Measurements from ENCODE around the gene REV1.
"Not testable (repeated sequence)": the region's sequence is repeated elsewhere in the genome, so short reads cannot be mapped to it uniquely, and the experiment has no call there.

REV1 gene

GRCh38 chr2:99475095-99475494 lies 14.7 kb downstream of the REV1 start:
- not testable (repeated sequence) for H3K4me1 ChIP-seq (ENCODE audit: control insufficient read depth, insufficient read depth, low read length); H3K9me3 ChIP-seq (ENCODE audit: control insufficient read depth, low read length); H3K27ac ChIP-seq (ENCODE audit: insufficient read depth, low read depth, low read length, poor library complexity, severe bottlenecking); H3K36me3 ChIP-seq (ENCODE audit: control insufficient read depth, insufficient read depth, low read length); H3K4me3 ChIP-seq (ENCODE audit: insufficient read depth, low read depth, low read length); H3K27me3 ChIP-seq (ENCODE audit: control insufficient read depth, insufficient read depth, low read length, poor library complexity, severe bottlenecking)
- WGBS, 2 experiments = 92 to 95% methylated on average over 4 of the region's 4 CpGs

- WGBS, 2 experiments = 85 to 100% methylated on average over 1 to 2 of the region's 2 CpGs
- Histone ChIP-seq H3K27me3 (ENCODE audit: control insufficient read depth, insufficient read depth, low read length, poor library complexity, severe bottlenecking) (no peaks in the 10 kb centered on the region), H3K9me3 (ENCODE audit: control insufficient read depth, low read length) (peaks cover 4% of the 10 kb centered on the region), H3K4me1 (ENCODE audit: control insufficient read depth, insufficient read depth, low read length) (no peaks in the 10 kb centered on the region), H3K27ac (ENCODE audit: insufficient read depth, low read depth, low read length, poor library complexity, severe bottlenecking) (no peak overlapping the region), H3K4me3 (ENCODE audit: insufficient read depth, low read depth, low read length) (no peak overlapping the region), H3K36me3 (ENCODE audit: control insufficient read depth, insufficient read depth, low read length) (no peaks in the 10 kb centered on the region)
These were observed 16.2 kb downstream of the REV1 start for GRCh38 chr2:99473518-99474083.

GRCh38 chr2:99472600-99472960 lies 17.2 kb downstream of the REV1 start:
- H3K27ac ChIP-seq (ENCODE audit: insufficient read depth, low read depth, low read length, poor library complexity, severe bottlenecking) = no peak overlapping the region
- no peaks in the 10 kb centered on the region for H3K36me3 ChIP-seq (ENCODE audit: control insufficient read depth, insufficient read depth, low read length)
- WGBS, 2 experiments = 91 to 96% methylated on average over 1 of the region's 1 CpG
- H3K4me3 ChIP-seq (ENCODE audit: insufficient read depth, low read depth, low read length) = no peak overlapping the region
- no peaks in the 10 kb centered on the region for H3K27me3 ChIP-seq (ENCODE audit: control insufficient read depth, insufficient read depth, low read length, poor library complexity, severe bottlenecking)
- H3K4me1 ChIP-seq (ENCODE audit: control insufficient read depth, insufficient read depth, low read length) = no peaks in the 10 kb centered on the region
- H3K9me3 ChIP-seq (ENCODE audit: control insufficient read depth, low read length) = peaks cover 4% of the 10 kb centered on the region

- H3K27me3 ChIP-seq (ENCODE audit: control insufficient read depth, insufficient read depth, low read length, poor library complexity, severe bottlenecking) = no peaks in the 10 kb centered on the region
- H3K4me3 ChIP-seq (ENCODE audit: insufficient read depth, low read depth, low read length) = no peak overlapping the region
- 84 to 89% methylated on average over 4 to 7 of the region's 7 CpGs for WGBS, 2 experiments
- H3K9me3 ChIP-seq (ENCODE audit: control insufficient read depth, low read length) = peaks cover 4% of the 10 kb centered on the region
- H3K4me1 ChIP-seq (ENCODE audit: control insufficient read depth, insufficient read depth, low read length) = no peaks in the 10 kb centered on the region
- H3K36me3 ChIP-seq (ENCODE audit: control insufficient read depth, insufficient read depth, low read length) = no peaks in the 10 kb centered on the region
- H3K27ac ChIP-seq (ENCODE audit: insufficient read depth, low read depth, low read length, poor library complexity, severe bottlenecking) = no peak overlapping the region
These were observed 17.9 kb downstream of the REV1 start for GRCh38 chr2:99471654-99472599.

- H3K9me3 ChIP-seq (ENCODE audit: control insufficient read depth, low read length) = peaks cover 4% of the 10 kb centered on the region
- H3K36me3 ChIP-seq (ENCODE audit: control insufficient read depth, insufficient read depth, low read length) = no peaks in the 10 kb centered on the region
- no peaks in the 10 kb centered on the region for H3K27me3 ChIP-seq (ENCODE audit: control insufficient read depth, insufficient read depth, low read length, poor library complexity, severe bottlenecking)
- no peak overlapping the region for H3K4me3 ChIP-seq (ENCODE audit: insufficient read depth, low read depth, low read length)
- H3K27ac ChIP-seq (ENCODE audit: insufficient read depth, low read depth, low read length, poor library complexity, severe bottlenecking) = no peak overlapping the region
- no peaks in the 10 kb centered on the region for H3K4me1 ChIP-seq (ENCODE audit: control insufficient read depth, insufficient read depth, low read length)
These were observed 18.9 kb downstream of the REV1 start for GRCh38 chr2:99470957-99471356.

GRCh38 chr2:99470459-99470858 lies 19.4 kb downstream of the REV1 start:
- WGBS, 2 experiments = 95 to 98% methylated on average over 8 of the region's 8 CpGs
- not testable (repeated sequence) for H3K4me1 ChIP-seq (ENCODE audit: control insufficient read depth, insufficient read depth, low read length); H3K27ac ChIP-seq (ENCODE audit: insufficient read depth, low read depth, low read length, poor library complexity, severe bottlenecking); H3K9me3 ChIP-seq (ENCODE audit: control insufficient read depth, low read length); H3K4me3 ChIP-seq (ENCODE audit: insufficient read depth, low read depth, low read length); H3K27me3 ChIP-seq (ENCODE audit: control insufficient read depth, insufficient read depth, low read length, poor library complexity, severe bottlenecking); H3K36me3 ChIP-seq (ENCODE audit: control insufficient read depth, insufficient read depth, low read length)

DNA sequence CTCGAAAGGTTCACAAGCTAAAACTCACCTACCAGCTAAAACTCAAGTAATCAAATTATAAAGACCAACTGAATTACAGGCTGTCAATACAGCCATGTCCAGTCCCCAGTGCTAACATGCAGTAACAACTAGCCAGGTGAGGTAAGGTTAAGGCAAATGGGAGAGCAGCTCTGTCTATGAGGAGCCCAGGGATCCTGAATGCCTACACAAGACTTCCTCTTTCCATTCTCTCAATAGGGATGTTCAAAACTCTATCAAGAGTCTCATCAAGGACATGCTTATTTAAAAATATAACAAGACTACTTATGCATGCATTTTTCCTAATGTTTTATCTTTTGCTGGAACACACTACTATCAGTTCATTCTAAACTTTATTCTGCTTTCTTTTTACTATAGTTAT lies 20.4 kb downstream of the REV1 start:
- H3K36me3 ChIP-seq (ENCODE audit: control insufficient read depth, insufficient read depth, low read length) = no peaks in the 10 kb centered on the region
- H3K9me3 ChIP-seq (ENCODE audit: control insufficient read depth, low read length) = peaks cover 4% of the 10 kb centered on the region
- 97 to 100% methylated on average over 1 of the region's 1 CpG for WGBS, 2 experiments
- no peaks in the 10 kb centered on the region for H3K4me1 ChIP-seq (ENCODE audit: control insufficient read depth, insufficient read depth, low read length)
- no peaks in the 10 kb centered on the region for H3K27me3 ChIP-seq (ENCODE audit: control insufficient read depth, insufficient read depth, low read length, poor library complexity, severe bottlenecking)
- H3K4me3 ChIP-seq (ENCODE audit: insufficient read depth, low read depth, low read length) = no peak overlapping the region
- no peak overlapping the region for H3K27ac ChIP-seq (ENCODE audit: insufficient read depth, low read depth, low read length, poor library complexity, severe bottlenecking)

GRCh38 chr2:99468155-99468554 lies 21.7 kb downstream of the REV1 start:
- no peaks in the 10 kb centered on the region for H3K36me3 ChIP-seq (ENCODE audit: control insufficient read depth, insufficient read depth, low read length)
- WGBS, 2 experiments = 91 to 92% methylated on average over 4 of the region's 4 CpGs

DNA sequence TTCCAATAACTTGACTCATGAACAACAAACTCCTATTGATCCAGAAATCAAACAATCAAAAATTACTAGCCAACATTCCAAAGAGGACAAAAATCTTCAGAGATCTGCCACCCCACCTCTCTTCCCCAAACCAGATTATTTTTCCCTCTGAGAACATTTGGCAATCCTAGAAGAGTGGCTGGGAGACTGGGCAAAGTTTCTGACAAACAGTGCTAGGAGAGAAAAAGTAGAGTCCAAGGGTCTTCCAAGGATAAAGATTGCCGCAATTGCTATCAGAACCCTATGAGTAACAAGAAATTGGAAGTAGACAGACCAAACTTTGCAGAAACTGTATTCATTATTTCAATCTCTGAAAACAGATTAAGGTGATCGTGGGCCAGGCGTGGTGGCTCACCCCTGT lies 22.4 kb downstream of the REV1 start:
- Histone ChIP-seq H3K4me3 (ENCODE audit: insufficient read depth, low read depth, low read length) (no peak overlapping the region), H3K4me1 (ENCODE audit: control insufficient read depth, insufficient read depth, low read length) (no peaks in the 10 kb centered on the region), H3K9me3 (ENCODE audit: control insufficient read depth, low read length) (peaks cover 4% of the 10 kb centered on the region), H3K27ac (ENCODE audit: insufficient read depth, low read depth, low read length, poor library complexity, severe bottlenecking) (no peak overlapping the region), H3K27me3 (ENCODE audit: control insufficient read depth, insufficient read depth, low read length, poor library complexity, severe bottlenecking) (no peaks in the 10 kb centered on the region), H3K36me3 (ENCODE audit: control insufficient read depth, insufficient read depth, low read length) (no peaks in the 10 kb centered on the region)
- WGBS, 2 experiments = 91 to 93% methylated on average over 3 of the region's 3 CpGs

More at GRCh38 chr2:99468155-99468554, 21.7 kb downstream of the REV1 start:
- H3K4me3 ChIP-seq (ENCODE audit: insufficient read depth, low read depth, low read length) = no peak overlapping the region
- no peaks in the 10 kb centered on the region for H3K4me1 ChIP-seq (ENCODE audit: control insufficient read depth, insufficient read depth, low read length)
- H3K27ac ChIP-seq (ENCODE audit: insufficient read depth, low read depth, low read length, poor library complexity, severe bottlenecking) = no peak overlapping the region
- no peaks in the 10 kb centered on the region for H3K27me3 ChIP-seq (ENCODE audit: control insufficient read depth, insufficient read depth, low read length, poor library complexity, severe bottlenecking)
- peaks cover 4% of the 10 kb centered on the region for H3K9me3 ChIP-seq (ENCODE audit: control insufficient read depth, low read length)

DNA sequence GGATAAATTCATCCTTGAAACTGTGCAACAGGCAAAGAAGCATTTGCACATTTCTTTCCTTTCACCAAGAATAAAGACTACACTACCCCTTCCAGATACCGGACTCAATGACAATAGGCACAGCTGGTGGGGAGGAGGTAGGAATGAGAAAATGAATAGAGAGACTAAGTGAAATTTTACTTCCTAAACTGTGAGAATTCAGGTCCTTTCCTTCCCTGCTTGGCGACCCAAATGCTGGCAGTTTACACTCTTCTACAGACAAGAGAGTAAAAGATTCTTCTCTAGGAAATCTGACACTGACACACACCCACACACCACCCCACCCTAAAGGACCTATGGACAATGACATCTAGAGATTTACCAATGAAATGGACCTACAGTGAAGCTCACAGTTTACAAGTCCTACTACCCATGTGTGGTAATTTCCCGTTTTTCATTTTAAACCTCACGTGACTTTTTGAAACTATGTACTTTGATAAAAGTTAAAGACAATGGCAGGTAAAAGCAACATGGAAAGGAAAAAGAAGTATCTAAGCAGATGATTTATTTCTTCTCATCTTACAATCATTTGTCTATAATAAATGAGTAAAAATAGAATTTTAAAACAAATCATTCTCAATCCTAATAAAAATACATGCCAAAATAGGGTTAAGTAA lies 27.9 kb downstream of the REV1 start:
- 64 to 69% methylated on average over 3 to 4 of the region's 4 CpGs for WGBS, 2 experiments
- Histone ChIP-seq H3K4me3 (ENCODE audit: insufficient read depth, low read depth, low read length) (no peak overlapping the region), H3K27ac (ENCODE audit: insufficient read depth, low read depth, low read length, poor library complexity, severe bottlenecking) (no peak overlapping the region), H3K4me1 (ENCODE audit: control insufficient read depth, insufficient read depth, low read length) (no peaks in the 10 kb centered on the region), H3K36me3 (ENCODE audit: control insufficient read depth, insufficient read depth, low read length) (peaks cover 4% of the 10 kb centered on the region), H3K9me3 (ENCODE audit: control insufficient read depth, low read length) (no peaks in the 10 kb centered on the region), H3K27me3 (ENCODE audit: control insufficient read depth, insufficient read depth, low read length, poor library complexity, severe bottlenecking) (no peaks in the 10 kb centered on the region)
